Subcutaneous abdominal adipose tissue (tissue), 5 donors: ENCODE data around the gene CDK15.

Experiments used
- H3K27ac ChIP-seq: one replicate; pipeline ENCODE4 v1.7.0; 2013; ENCODE audit warnings: low read depth, mild to moderate bottlenecking, inconsistent platforms, low read length, moderate library complexity
- H3K27me3 ChIP-seq, 5 donors: one replicate each; pipeline ENCODE4 v1.7.0; 2013; ENCODE audit warnings: low read length in 5 of 5, inconsistent platforms in 1 of 5; ENCODE audit not compliant: control insufficient read depth in 5 of 5, insufficient read depth in 4 of 5
- H3K36me3 ChIP-seq, 5 donors: one replicate each; pipeline ENCODE4 v1.7.0; 2013; ENCODE audit warnings: low read length in 5 of 5; ENCODE audit not compliant: control insufficient read depth in 5 of 5, insufficient read depth in 5 of 5
- H3K4me1 ChIP-seq, 5 donors: one replicate each; pipeline ENCODE4 v1.7.0; 2013; ENCODE audit warnings: low read length in 5 of 5, mild to moderate bottlenecking in 3 of 5, moderate library complexity in 1 of 5; ENCODE audit not compliant: control insufficient read depth in 5 of 5, insufficient read depth in 5 of 5
- H3K4me3 ChIP-seq, 5 donors: one replicate each; pipeline ENCODE4 v1.7.0; 2013; ENCODE audit warnings: low read length in 5 of 5, low read depth in 1 of 5
- H3K9ac ChIP-seq, 5 donors: one replicate each; pipeline ENCODE4 v1.7.0; 2013; ENCODE audit warnings: low read length in 5 of 5, mild to moderate bottlenecking in 4 of 5, moderate library complexity in 3 of 5
- H3K9me3 ChIP-seq, 5 donors: one replicate each; pipeline ENCODE4 v1.7.0; 2013; ENCODE audit warnings: low read length in 5 of 5; ENCODE audit not compliant: control insufficient read depth in 5 of 5
- donor health status: healthy.
- donor health status: healthy.
- donor health status: healthy.
- donor health status: healthy.
- donor health status: healthy.

CDK15 gene

GRCh38 chr2:201938781-201939180 lies 132.4 kb downstream of the CDK15 start:
- Histone ChIP-seq H3K4me1 (no peaks in the 10 kb centered on the region), H3K27me3 (no peaks in the 10 kb centered on the region), H3K4me3 (no peak overlapping the region), H3K27ac (no peak overlapping the region), H3K9me3 (peaks cover 0 to 5% (median 0%) of the 10 kb centered on the region in 5 donors), H3K36me3 (no peaks in the 10 kb centered on the region), H3K9ac (no peak overlapping the region)

- Histone ChIP-seq H3K9me3 (peaks cover 0 to 5% (median 0%) of the 10 kb centered on the region in 5 donors), H3K4me1 (no peaks in the 10 kb centered on the region), H3K9ac (no peak overlapping the region), H3K27ac (no peak overlapping the region), H3K27me3 (no peaks in the 10 kb centered on the region), H3K36me3 (no peaks in the 10 kb centered on the region), H3K4me3 (no peak overlapping the region)
Measured at GRCh38 chr2:201939453-201939941, 133.2 kb downstream of the CDK15 start.

GRCh38 chr2:201942531-201942930 lies 136.2 kb downstream of the CDK15 start:
- no peaks in the 10 kb centered on the region for H3K4me1 ChIP-seq
- no peaks in the 10 kb centered on the region for H3K36me3 ChIP-seq
- H3K4me3 ChIP-seq = no peak overlapping the region
- no peaks in the 10 kb centered on the region for H3K9me3 ChIP-seq
- H3K27ac ChIP-seq = no peak overlapping the region
- H3K27me3 ChIP-seq = no peaks in the 10 kb centered on the region
- H3K9ac ChIP-seq = no peak overlapping the region
